C4-2B (cell line): ENCODE measurements around the gene FAM83B.
"Not testable (repeated sequence)": the region's sequence is repeated elsewhere in the genome, so short reads cannot be mapped to it uniquely, and the experiment has no call there.

Experiments
- CTCF ChIP-seq: fragments of 450-650 bp; conservative IDR thresholded peaks from 2 replicates; pipeline ENCODE4 v1.5.1; 2017; ENCODE audit warnings: mild to moderate bottlenecking
- ZFX ChIP-seq: fragments of 450-650 bp; IDR thresholded peaks from 2 replicates; pipeline ENCODE4 v1.6.1; 2017

- TF ChIP-seq CTCF, ZFX: not testable (repeated sequence)
Measured at GRCh38 chr6:54881891-54882290, 35.3 kb downstream of the FAM83B start.
